Astrocyte of the cerebellum (primary cell): ENCODE measurements around the gene PDE6B.

Experiments used
- DNase-seq: peaks from one replicate; pipeline ENCODE4 v3.0.0-alpha.2; 2011; ENCODE audit warnings: low read depth
- H3K4me3 ChIP-seq: 2 replicates; pipeline ENCODE4 v1.5.1; 2011; ENCODE audit warnings: mild to moderate bottlenecking, low read depth, low read length, moderate library complexity
- in situ Hi-C: cut with HindIII; loops from 2 replicates; pipeline ENCODE4 v1.10.0; 2017; ENCODE audit warnings: low sequenced_read_pairs
- TF ChIP-seq, protein P1 (sequence below): IDR thresholded peaks from 2 replicates; pipeline ENCODE4 v1.5.1; 2012; ENCODE audit warnings: low read length, low read depth, moderate library complexity, mild to moderate bottlenecking; ENCODE audit errors: missing control alignments

Gene PDE6B

DNA sequence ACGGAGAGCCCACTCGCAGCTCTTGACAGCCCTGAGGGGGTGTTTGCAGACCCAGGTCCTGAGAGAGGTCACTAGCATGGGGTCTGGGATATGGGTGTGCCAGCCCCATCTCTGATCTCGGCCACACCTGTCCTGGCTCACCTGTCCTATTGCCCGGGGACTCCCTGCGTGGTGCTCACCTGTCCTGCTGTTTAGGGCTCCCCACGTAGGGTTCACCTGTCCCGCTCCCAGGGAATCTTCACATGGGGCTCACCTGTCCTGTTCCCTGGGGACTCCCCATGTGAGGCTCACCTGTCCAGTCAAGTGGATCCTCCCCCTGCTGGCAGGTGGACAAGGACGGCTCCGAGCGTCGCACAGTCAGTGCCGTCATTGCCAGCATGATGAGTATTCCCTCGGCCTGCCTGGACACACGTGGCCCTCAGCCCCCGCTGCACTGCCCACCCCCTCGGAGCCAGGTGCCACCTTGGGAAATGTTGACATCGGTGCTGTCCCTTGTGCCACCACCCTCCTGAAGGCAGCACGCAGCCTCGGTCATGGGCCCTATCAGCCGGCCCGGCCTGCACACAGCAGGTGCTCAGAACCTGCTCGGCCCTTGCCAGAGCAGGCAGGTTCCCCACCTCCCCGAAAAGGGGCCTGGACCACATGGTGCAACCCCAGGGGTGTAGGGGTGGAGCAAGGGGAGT lies 57.3 kb downstream of the PDE6B start:
- TF ChIP-seq, protein P1, sequence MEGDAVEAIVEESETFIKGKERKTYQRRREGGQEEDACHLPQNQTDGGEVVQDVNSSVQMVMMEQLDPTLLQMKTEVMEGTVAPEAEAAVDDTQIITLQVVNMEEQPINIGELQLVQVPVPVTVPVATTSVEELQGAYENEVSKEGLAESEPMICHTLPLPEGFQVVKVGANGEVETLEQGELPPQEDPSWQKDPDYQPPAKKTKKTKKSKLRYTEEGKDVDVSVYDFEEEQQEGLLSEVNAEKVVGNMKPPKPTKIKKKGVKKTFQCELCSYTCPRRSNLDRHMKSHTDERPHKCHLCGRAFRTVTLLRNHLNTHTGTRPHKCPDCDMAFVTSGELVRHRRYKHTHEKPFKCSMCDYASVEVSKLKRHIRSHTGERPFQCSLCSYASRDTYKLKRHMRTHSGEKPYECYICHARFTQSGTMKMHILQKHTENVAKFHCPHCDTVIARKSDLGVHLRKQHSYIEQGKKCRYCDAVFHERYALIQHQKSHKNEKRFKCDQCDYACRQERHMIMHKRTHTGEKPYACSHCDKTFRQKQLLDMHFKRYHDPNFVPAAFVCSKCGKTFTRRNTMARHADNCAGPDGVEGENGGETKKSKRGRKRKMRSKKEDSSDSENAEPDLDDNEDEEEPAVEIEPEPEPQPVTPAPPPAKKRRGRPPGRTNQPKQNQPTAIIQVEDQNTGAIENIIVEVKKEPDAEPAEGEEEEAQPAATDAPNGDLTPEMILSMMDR: no peak
- no peak overlapping the region for H3K4me3 ChIP-seq
- in situ Hi-C loops: no loop called here
- no peak for DNase-seq

DNA sequence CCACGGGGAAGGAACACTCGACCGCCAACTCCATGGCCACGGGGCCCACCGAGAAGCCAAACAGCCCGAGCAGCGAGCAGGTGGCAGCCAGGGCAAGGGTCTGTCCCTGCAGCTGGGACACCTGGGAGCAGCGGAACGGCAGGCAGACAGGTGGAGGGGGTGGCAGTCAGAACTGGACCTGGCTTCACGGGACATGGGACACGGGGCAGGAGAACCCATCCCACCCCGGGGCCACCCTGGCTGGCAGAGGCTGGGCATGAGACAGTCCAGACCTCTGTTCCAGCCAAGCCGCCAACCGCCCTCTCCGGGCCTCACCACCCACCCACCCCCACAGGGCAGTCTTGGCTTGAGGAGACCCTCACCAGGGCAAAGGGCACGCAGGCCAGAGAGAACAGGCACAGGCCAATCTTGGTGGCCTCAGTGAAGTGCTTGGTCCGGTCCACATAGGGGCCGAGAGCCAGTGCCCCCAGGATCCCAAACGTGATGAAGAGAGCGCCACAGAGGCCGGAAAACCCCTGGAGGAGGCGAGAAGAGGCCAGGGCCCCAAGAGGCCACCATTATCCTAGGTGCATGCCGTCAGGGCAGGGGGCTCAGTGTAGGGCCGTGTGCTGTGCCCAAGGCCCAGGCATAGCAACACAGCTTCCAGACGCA lies 58.0 kb downstream of the PDE6B start:
- in situ Hi-C loops: no loop called here
- TF ChIP-seq, protein P1: no peak
- no peak for DNase-seq
- H3K4me3 ChIP-seq: no peak overlapping the region

DNA sequence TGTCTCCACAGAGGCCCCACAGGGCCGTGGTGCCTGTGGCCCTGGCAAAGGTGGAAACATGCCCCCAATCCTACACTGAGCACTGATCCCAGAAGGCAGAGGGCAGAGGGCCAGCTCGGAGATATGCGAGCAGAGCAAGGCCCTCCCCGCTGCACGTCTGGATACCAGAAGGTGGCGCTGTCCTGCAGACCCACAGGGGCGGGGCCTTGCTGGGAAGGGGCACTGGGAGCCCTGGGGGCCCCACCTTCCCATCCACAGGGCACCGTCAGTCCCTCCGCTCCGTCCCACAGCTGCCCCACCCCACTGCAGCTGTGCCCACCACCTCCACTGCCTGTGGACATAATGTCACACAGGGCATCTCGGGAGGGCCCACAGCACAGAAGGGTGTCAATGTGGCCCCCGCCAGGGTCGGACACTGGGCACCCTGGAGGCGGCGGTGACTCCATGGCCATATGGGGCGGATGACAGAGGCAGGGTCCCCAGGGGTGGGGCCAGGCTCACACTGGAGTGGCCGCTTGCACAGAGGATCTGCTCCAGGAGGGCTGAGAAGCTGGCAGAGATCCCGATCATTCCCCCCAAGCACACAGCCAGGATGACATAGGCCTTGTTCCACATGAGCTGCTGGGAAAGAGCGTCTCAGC lies 58.7 kb downstream of the PDE6B start:
- no peak overlapping the region for H3K4me3 ChIP-seq
- DNase-seq: no peak
- in situ Hi-C loops: no loop called here
- TF ChIP-seq, protein P1: peak; percentile 74

DNA sequence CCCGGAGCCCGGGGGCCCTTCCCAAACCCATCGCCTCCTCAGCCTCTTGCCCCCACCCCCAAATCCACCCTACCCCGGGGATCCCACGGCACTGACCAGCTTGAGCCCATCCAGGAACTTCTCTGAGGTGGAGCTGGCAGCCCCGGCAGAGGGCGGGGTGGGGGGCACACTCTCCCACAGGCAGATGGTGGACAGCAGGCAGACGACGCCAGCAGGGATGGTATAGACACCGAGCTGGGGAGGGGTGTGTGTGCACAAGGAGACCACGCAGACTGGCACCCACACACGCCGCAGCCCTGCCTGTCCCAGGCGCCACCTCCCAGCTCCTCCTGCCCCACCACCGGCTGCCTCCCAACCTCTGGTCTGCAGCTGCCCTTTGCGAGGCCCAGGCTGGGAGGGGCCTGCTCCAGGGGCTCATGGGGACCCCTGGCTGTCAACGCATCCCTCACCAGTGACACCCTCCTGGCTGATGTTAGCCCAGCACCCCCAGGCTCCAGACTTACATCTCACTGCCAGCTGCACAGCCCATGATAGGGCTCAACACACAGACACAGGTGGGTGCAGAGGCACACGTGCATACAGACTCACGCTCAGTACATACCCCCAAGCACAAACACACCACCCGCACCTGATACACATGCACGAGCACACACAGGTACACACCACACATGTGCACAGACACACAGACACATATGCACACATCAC lies 59.4 kb downstream of the PDE6B start:
- in situ Hi-C loops: no loop called here
- DNase-seq: no peak
- TF ChIP-seq, protein P1: no peak
- H3K4me3 ChIP-seq: no peak overlapping the region

DNA sequence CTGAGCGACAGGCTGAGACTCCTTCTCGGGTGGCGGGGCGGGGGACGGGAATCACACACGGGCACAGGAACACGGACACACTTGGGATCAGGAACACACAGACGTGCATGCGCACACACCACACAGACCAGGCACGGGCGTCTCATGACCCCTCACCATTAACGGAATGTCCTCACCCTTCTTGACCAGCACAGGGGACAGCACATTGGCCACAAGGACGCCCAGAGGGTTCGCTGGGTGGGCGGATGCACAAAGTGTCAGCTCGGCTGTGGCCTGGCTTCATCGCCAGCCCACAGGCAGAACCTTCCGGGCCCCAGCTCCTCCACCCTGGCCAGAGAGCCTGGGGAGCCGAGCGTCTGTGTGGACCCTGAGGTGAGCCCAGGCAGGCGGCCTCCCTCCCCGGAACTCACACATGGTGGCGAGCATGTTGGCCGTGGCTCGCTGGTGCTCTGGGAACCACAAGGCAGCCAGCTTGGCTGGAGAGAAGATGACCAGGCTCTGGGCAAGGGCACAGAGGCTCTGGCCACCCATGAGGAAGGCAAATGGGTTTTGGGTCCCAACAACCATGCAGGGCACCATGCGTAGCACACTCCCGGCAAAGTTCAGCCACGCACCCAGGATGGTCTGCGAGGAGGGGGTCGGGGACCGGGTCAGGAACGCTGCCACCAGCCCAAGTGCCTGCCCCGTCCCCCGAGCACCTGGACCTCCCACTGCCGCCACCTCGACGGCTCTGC lies 60.5 kb downstream of the PDE6B start:
- H3K4me3 ChIP-seq: no peak overlapping the region
- in situ Hi-C loops: no loop called here
- DNase-seq: no peak
- TF ChIP-seq, protein P1: no peak
